Endothelial cell of umbilical vein (primary cell): ENCODE measurements around the gene HOXA4. TPM values are rescaled to one million over a fixed set of nuclear protein-coding genes. Genes with fewer than 3 reads are reported as not detected.

Experiments used
- BruUV-seq: library from RNA; stranded (reverse); fragments of 400-500 nt; replicated peaks from 2 replicates; lab custom pipeline; 2021; lab: Mats Ljungman, UMichigan
- CTCF ChIA-PET: fragments of 300-600, 350-600 bp; sonication (Branson Sonifier 250); formaldehyde crosslinking; loops from one replicate; lab custom pipeline; 2021; ENCODE audit warnings: antibody characterized with exemption, inconsistent platforms; lab: Charles Lee
- POLR2A ChIA-PET: fragments of 300-600, 350-600 bp; sonication (Branson Sonifier 250); formaldehyde crosslinking; loops from one replicate; lab custom pipeline; 2021; ENCODE audit warnings: antibody characterized with exemption, inconsistent platforms; lab: Charles Lee
- DNase-seq: peaks from one replicate; pipeline ENCODE4 v3.0.0-alpha.2; 2011; ENCODE audit warnings: low read depth, low spot score
- FAIRE-seq: peaks from 2 replicates; lab custom pipeline; 2011; peaks lifted over from hg19 to GRCh38; lab: Jason Lieb, UNC
- H2AFZ ChIP-seq: 2 replicates; pipeline ENCODE4 v1.6.0; 2012; ENCODE audit warnings: low read depth, low read length, control low read depth, inconsistent platforms
- H3K27ac ChIP-seq: 2 replicates; pipeline ENCODE4 v1.5.1; 2011; ENCODE audit warnings: low read depth, mild to moderate bottlenecking, control low read depth, low read length, moderate library complexity; ENCODE audit not compliant: insufficient read depth
- H3K27me3 ChIP-seq, 2 experiments: 2 replicates each; pipeline versions ENCODE4 v1.6.0 to v1.6.1; 2011; ENCODE audit warnings: low read length in 2 of 2, mixed read lengths in 1 of 2; ENCODE audit not compliant: control insufficient read depth in 2 of 2, insufficient read depth in 2 of 2
- H3K36me3 ChIP-seq, 2 experiments: 2 replicates in 1 of 2; 3 replicates in 1 of 2; pipeline ENCODE4 v1.5.1; 2011; ENCODE audit warnings: low read length in 2 of 2, mild to moderate bottlenecking in 1 of 2, moderate library complexity in 1 of 2; ENCODE audit not compliant: control insufficient read depth in 2 of 2, insufficient read depth in 2 of 2; ENCODE audit errors: extremely low read depth in 1 of 2
- H3K4me1 ChIP-seq: 3 replicates; pipeline ENCODE4 v1.5.1; 2011; ENCODE audit warnings: mild to moderate bottlenecking, low read length; ENCODE audit not compliant: control insufficient read depth, insufficient read depth; ENCODE audit errors: extremely low read depth
- H3K4me2 ChIP-seq: 2 replicates; pipeline ENCODE4 v1.6.1; 2011; ENCODE audit warnings: low read length, control low read depth, mixed read lengths; ENCODE audit not compliant: insufficient read depth
- H3K4me3 ChIP-seq, 3 experiments: fragments of 200-600 bp in 1 of 3; sonication (generic), shearing (Covaris generic) in 1 of 3; replicated peaks in 1 of 3; 2 replicates each; pipeline ENCODE4 v1.5.1; 2011 to 2016; ENCODE audit warnings: control low read depth in 3 of 3, low read length in 3 of 3, mild to moderate bottlenecking in 2 of 3, inconsistent platforms in 1 of 3, low read depth in 1 of 3, moderate library complexity in 1 of 3; ENCODE audit not compliant: insufficient read depth in 1 of 3
- H3K79me2 ChIP-seq: 2 replicates; pipeline ENCODE4 v1.6.0; 2012; ENCODE audit warnings: low read length, inconsistent platforms; ENCODE audit not compliant: control insufficient read depth, insufficient read depth
- H3K9ac ChIP-seq: replicated peaks from 2 replicates; pipeline ENCODE3; 2011; ENCODE audit warnings: low read length, control low read depth; ENCODE audit not compliant: insufficient read depth; ENCODE audit errors: extremely low read depth
- H3K9me1 ChIP-seq: replicated peaks from 3 replicates; pipeline ENCODE4 v1.6.0; 2011; ENCODE audit warnings: mild to moderate bottlenecking, low read length; ENCODE audit not compliant: control insufficient read depth, insufficient read depth; ENCODE audit errors: extremely low read depth
- H3K9me3 ChIP-seq: replicated peaks from 2 replicates; pipeline ENCODE4 v1.5.1; 2012; ENCODE audit warnings: low read length, inconsistent platforms; ENCODE audit not compliant: control insufficient read depth, insufficient read depth
- H4K20me1 ChIP-seq: replicated peaks from 2 replicates; pipeline ENCODE3; 2011; ENCODE audit warnings: mild to moderate bottlenecking, low read length; ENCODE audit not compliant: control insufficient read depth, insufficient read depth; ENCODE audit errors: extremely low read depth
- CTCF ChIP-seq, 2 donors: IDR thresholded peaks; 1 replicate in 1 of 2; 2 replicates in 1 of 2; pipeline ENCODE4 v1.5.1; 2011; ENCODE audit warnings: low read length in 2 of 2, mild to moderate bottlenecking in 2 of 2, moderate library complexity in 2 of 2, control low read depth in 1 of 2, inconsistent platforms in 1 of 2, low read depth in 1 of 2; ENCODE audit not compliant: insufficient read depth in 1 of 2; ENCODE audit errors: extremely low read depth in 1 of 2
- EZH2 ChIP-seq: IDR thresholded peaks from 2 replicates; pipeline ENCODE4 v1.6.1; 2012; ENCODE audit warnings: borderline replicate concordance, low read depth, mild to moderate bottlenecking, moderate library complexity, low read length, inconsistent platforms; ENCODE audit not compliant: severe bottlenecking
- FOS ChIP-seq: IDR thresholded peaks from 2 replicates; pipeline ENCODE4 v1.6.1; 2011; ENCODE audit warnings: mild to moderate bottlenecking, low read length, moderate library complexity, borderline replicate concordance; ENCODE audit not compliant: insufficient read depth
- GATA2 ChIP-seq: IDR thresholded peaks from 2 replicates; pipeline ENCODE4 v1.7.0; 2011; ENCODE audit warnings: low read depth, mild to moderate bottlenecking, moderate library complexity, mixed read lengths, low read length; ENCODE audit not compliant: insufficient read length, insufficient read depth
- JUN ChIP-seq: IDR thresholded peaks from 2 replicates; pipeline ENCODE4 v1.6.1; 2011; ENCODE audit warnings: borderline replicate concordance, low read depth; ENCODE audit not compliant: insufficient read length, insufficient read depth
- MAX ChIP-seq: IDR thresholded peaks from 2 replicates; pipeline ENCODE4 v1.6.1; 2011; ENCODE audit not compliant: insufficient read depth, insufficient read length
- MYC ChIP-seq: IDR thresholded peaks from one replicate; pipeline ENCODE4 v1.6.1; 2011; ENCODE audit warnings: mild to moderate bottlenecking, low read depth, low read length
- POLR2A ChIP-seq: IDR thresholded peaks from 2 replicates; pipeline ENCODE4 v1.6.1; 2012; ENCODE audit warnings: low read depth, mild to moderate bottlenecking, control low read depth, low read length
- POLR2AphosphoS5 ChIP-seq: IDR thresholded peaks from 2 replicates; pipeline ENCODE4 v1.6.1; 2012; ENCODE audit warnings: low read depth, mild to moderate bottlenecking, control low read depth, low read length, moderate library complexity; ENCODE audit not compliant: insufficient read depth
- dilution Hi-C: fragments of 300-500 bp; cut with MboI; formaldehyde crosslinking; loops from one replicate; pipeline ENCODE4 v1.15.0; 2019; ENCODE audit warnings: low sequenced_read_pairs; ENCODE audit not compliant: extremely low pct_ligation_motif_present
- intact Hi-C: fragments of 100-400 bp; cut with micrococcal nuclease; formaldehyde crosslinking; loops from one replicate; pipeline ENCODE4 v1.10.0; 2022
- polyA plus RNA-seq, 4 experiments: library from polyadenylated mRNA; depleted of rRNA in 3 of 4; stranded (reverse) in 3 of 4; unstranded in 1 of 4; fragments of >200 nt; gene quantifications; 2 replicates each; pipeline versions ENCODE4 v1.2.1 to v1.2.3, GENCODE V29; 2011 to 2012; ENCODE audit warnings: missing spikeins in 1 of 4
- total RNA-seq: library from RNA; stranded (reverse); gene quantifications from 2 replicates; pipeline ENCODE4 v1.2.3, GENCODE V29; 2021

HOXA4 gene
- total and polyA plus RNA-seq, 2 donors (not counting 3 experiments of a cell fraction or from before 2014, with no cell fraction given), result 4.9 to 8.1 TPM

- ChIA-PET CTCF (no interaction called here), POLR2A (no interaction called here)
- dilution Hi-C loops, result no loop called here
- no peak overlapping the region for H3K4me3 ChIP-seq
- no peaks in the 10 kb centered on the region for H3K4me1 ChIP-seq
- no peaks in the 10 kb centered on the region for H3K9me1 ChIP-seq
- DNase-seq (no peak), FAIRE-seq (no peak)
- H3K9ac ChIP-seq, result no peak overlapping the region
- H2AFZ ChIP-seq, result no peak overlapping the region
- no peaks in the 10 kb centered on the region for H3K9me3 ChIP-seq
- intact Hi-C loops, result no loop called here
- H3K27ac ChIP-seq, result no peak overlapping the region
- H3K4me2 ChIP-seq, result no peak overlapping the region
- no peaks in the 10 kb centered on the region for H4K20me1 ChIP-seq
- BruUV-seq, result no TSS peak
- H3K79me2 ChIP-seq, result no peaks in the 10 kb centered on the region
- TF ChIP-seq MAX (no peak), POLR2A (no peak), MYC (no peak), POLR2AphosphoS5 (no peak), EZH2 (no peak), JUN (no peak), FOS (no peak), GATA2 (no peak), CTCF (IDR thresholded peaks at IDR 0.05; ENCODE audit: extremely low read depth in 1 of 2, insufficient read depth in 1 of 2, low read depth in 1 of 2, low read length in 2 of 2) (no peak)
- no peaks in the 10 kb centered on the region for H3K27me3 ChIP-seq
- H3K36me3 ChIP-seq, result no peaks in the 10 kb centered on the region
Observed at GRCh38 chr7:27080844-27081436, 49.6 kb downstream of the HOXA4 start.
